ENCODE data around the gene HOXA1. TPM values are rescaled to one million over a fixed set of nuclear protein-coding genes. Genes with fewer than 3 reads are reported as not detected.

Gene HOXA1
- polyA plus RNA-seq, 3 donors: 2.5 to 3.4 (median 2.7) TPM

- peak in 1 of 11 donors; percentile 77 for DNase-seq (ENCODE audit: extremely low read depth in 1 of 11, low read depth in 9 of 11, low spot score in 4 of 11)
Measured at GRCh38 chr7:27110186-27111031, 14.6 kb upstream of the HOXA1 start.

GRCh38 chr7:27109466-27110185, 13.8 kb upstream of the HOXA1 start:
- no peak for DNase-seq (ENCODE audit: extremely low read depth in 1 of 11, low read depth in 9 of 11, low spot score in 4 of 11)

GRCh38 chr7:27108390-27109127, 12.8 kb upstream of the HOXA1 start:
- no peak for DNase-seq (ENCODE audit: extremely low read depth in 1 of 11, low read depth in 9 of 11, low spot score in 4 of 11)

- DNase-seq (ENCODE audit: extremely low read depth in 1 of 11, low read depth in 9 of 11, low spot score in 4 of 11): peak in 1 of 11 donors; percentile 6
Measured at GRCh38 chr7:27107391-27108381, 11.9 kb upstream of the HOXA1 start.

- DNase-seq (ENCODE audit: extremely low read depth in 1 of 11, low read depth in 9 of 11, low spot score in 4 of 11): no peak
Measured at GRCh38 chr7:27106901-27107240, 11.1 kb upstream of the HOXA1 start.

GRCh38 chr7:27106181-27106900, 10.5 kb upstream of the HOXA1 start:
- peak in 4 of 11 donors; percentile 30 to 45 (median 38) for DNase-seq (ENCODE audit: extremely low read depth in 1 of 11, low read depth in 9 of 11, low spot score in 4 of 11)

- peak in 2 of 11 donors; percentile 8 to 12 for DNase-seq (ENCODE audit: extremely low read depth in 1 of 11, low read depth in 9 of 11, low spot score in 4 of 11)
Measured at GRCh38 chr7:27105301-27106031, 9.7 kb upstream of the HOXA1 start.

- peak in 4 of 11 donors; percentile 62 to 81 (median 75) for DNase-seq (ENCODE audit: extremely low read depth in 1 of 11, low read depth in 9 of 11, low spot score in 4 of 11)
Measured at GRCh38 chr7:27104341-27105058, 8.7 kb upstream of the HOXA1 start.

- DNase-seq (ENCODE audit: extremely low read depth in 1 of 11, low read depth in 9 of 11, low spot score in 4 of 11): peak in 4 of 11 donors; percentile 34 to 48 (median 45)
Measured at GRCh38 chr7:27103489-27104226, 7.9 kb upstream of the HOXA1 start.

GRCh38 chr7:27102581-27103442, 7.0 kb upstream of the HOXA1 start, which contains the start of gene HOXA2:
HOXA2 (minus strand) TSS chr7:27102683; CDS start chr7:27102500, 183 bp downstream.
- DNase-seq (ENCODE audit: extremely low read depth in 1 of 11, low read depth in 9 of 11, low spot score in 4 of 11): peak in 4 of 11 donors; percentile 58 to 74 (median 69)

GRCh38 chr7:27101957-27102580, 6.3 kb upstream of the HOXA1 start:
- DNase-seq (ENCODE audit: extremely low read depth in 1 of 11, low read depth in 9 of 11, low spot score in 4 of 11): peak in 3 of 11 donors; percentile 39 to 51 (median 48)

GRCh38 chr7:27101171-27101956, 5.6 kb upstream of the HOXA1 start:
- peak in 5 of 11 donors; percentile 71 to 86 (median 78) for DNase-seq (ENCODE audit: extremely low read depth in 1 of 11, low read depth in 9 of 11, low spot score in 4 of 11)

GRCh38 chr7:27100694-27101170, 4.9 kb upstream of the HOXA1 start:
- peak in 3 of 11 donors; percentile 34 to 43 (median 41) for DNase-seq (ENCODE audit: extremely low read depth in 1 of 11, low read depth in 9 of 11, low spot score in 4 of 11)

Data from renal cortex interstitium (tissue), 11 donors.